T-helper 17 cell (primary cell): ENCODE data around the gene PKNOX2. TPM values are rescaled to one million over a fixed set of nuclear protein-coding genes. Genes with fewer than 3 reads are reported as not detected.

ENCODE experiments used
- ATAC-seq: fragments of 150-1000 bp; cut with Tn5 transposase; 2 replicates; pipeline ENCODE4 v1.10.0; 2021; ENCODE audit warnings: mild to moderate bottlenecking, moderate library complexity
- DNase-seq, 3 donors: peaks; one replicate each; pipeline versions ENCODE4 v3.0.0 to v3.0.0-alpha.2; 2020 to 2021
- H3K9me3 ChIP-seq: one replicate; pipeline ENCODE4 v1.7.0; 2013; ENCODE audit warnings: low read length, mild to moderate bottlenecking; ENCODE audit not compliant: control insufficient read depth, poor library complexity, severe bottlenecking
- H3K27ac Mint-ChIP-seq: one replicate; pipeline ENCODE4 v1.8.0; 2022; ENCODE audit warnings: mild to moderate bottlenecking, moderate library complexity, mixed read lengths
- H3K27me3 Mint-ChIP-seq: one replicate; pipeline ENCODE4 v1.8.0; 2022; ENCODE audit warnings: mixed read lengths
- H3K36me3 Mint-ChIP-seq: one replicate; pipeline ENCODE4 v1.8.0; 2022; ENCODE audit warnings: low read depth, mixed read lengths
- H3K4me1 Mint-ChIP-seq: one replicate; pipeline ENCODE4 v1.8.0; 2022; ENCODE audit warnings: mild to moderate bottlenecking, mixed read lengths
- H3K4me3 Mint-ChIP-seq: one replicate; pipeline ENCODE4 v1.8.0; 2022; ENCODE audit warnings: mild to moderate bottlenecking, moderate library complexity, mixed read lengths
- total RNA-seq, 4 donors: library from RNA in 2 of 4; stranded (reverse) in 2 of 4; gene quantifications; one replicate each; pipeline ENCODE4 v1.2.3 and lab custom pipeline; 2022 to 2026

PKNOX2 gene
- total RNA-seq, 2 donors from 2014 or later = not detected

- H3K4me3 Mint-ChIP-seq = no peak overlapping the region
- peaks cover 2% of the 10 kb centered on the region for H3K36me3 Mint-ChIP-seq
- no peaks in the 10 kb centered on the region for H3K9me3 ChIP-seq
- peaks cover 31% of the 10 kb centered on the region for H3K27me3 Mint-ChIP-seq
- ATAC-seq = no peak
- no peak overlapping the region for H3K27ac Mint-ChIP-seq
- H3K4me1 Mint-ChIP-seq = no peaks in the 10 kb centered on the region
- no peak for DNase-seq
Measured at GRCh38 chr11:125244166-125244565, 79.6 kb downstream of the PKNOX2 start.

GRCh38 chr11:125245299-125245698 lies 80.7 kb downstream of the PKNOX2 start:
- peaks cover 31% of the 10 kb centered on the region for H3K27me3 Mint-ChIP-seq
- no peak for ATAC-seq
- H3K27ac Mint-ChIP-seq = no peak overlapping the region

GRCh38 chr11:125247431-125247830 lies 82.9 kb downstream of the PKNOX2 start:
- ATAC-seq = no peak
- Mint-ChIP-seq H3K4me3 (no peak overlapping the region), H3K36me3 (peaks cover 2% of the 10 kb centered on the region), H3K27me3 (peaks cover 44% of the 10 kb centered on the region), H3K4me1 (peaks cover 4% of the 10 kb centered on the region), H3K27ac (no peak overlapping the region)
- no peak for DNase-seq
- H3K9me3 ChIP-seq = no peaks in the 10 kb centered on the region

More at GRCh38 chr11:125245299-125245698, 80.7 kb downstream of the PKNOX2 start:
- H3K4me1 Mint-ChIP-seq = no peaks in the 10 kb centered on the region
- H3K36me3 Mint-ChIP-seq = peaks cover 2% of the 10 kb centered on the region
- H3K4me3 Mint-ChIP-seq = no peak overlapping the region
- DNase-seq = no peak
- no peaks in the 10 kb centered on the region for H3K9me3 ChIP-seq

GRCh38 chr11:125250318-125251213 lies 86.0 kb downstream of the PKNOX2 start:
- DNase-seq (no peak), ATAC-seq (no peak)
- H3K36me3 Mint-ChIP-seq = peaks cover 2% of the 10 kb centered on the region
- H3K4me3 Mint-ChIP-seq = no peak overlapping the region
- peaks cover 52% of the 10 kb centered on the region for H3K27me3 Mint-ChIP-seq
- H3K9me3 ChIP-seq = no peaks in the 10 kb centered on the region
- H3K27ac Mint-ChIP-seq = no peak overlapping the region
- H3K4me1 Mint-ChIP-seq = peaks cover 4% of the 10 kb centered on the region

GRCh38 chr11:125251214-125251545 lies 86.6 kb downstream of the PKNOX2 start:
- H3K4me3 Mint-ChIP-seq = no peak overlapping the region
- H3K27me3 Mint-ChIP-seq = peaks cover 52% of the 10 kb centered on the region
- H3K36me3 Mint-ChIP-seq = peaks cover 2% of the 10 kb centered on the region
- no peak for ATAC-seq
- H3K4me1 Mint-ChIP-seq = peaks cover 4% of the 10 kb centered on the region
- no peak for DNase-seq
- H3K27ac Mint-ChIP-seq = no peak overlapping the region
- H3K9me3 ChIP-seq = no peaks in the 10 kb centered on the region

- H3K4me3 Mint-ChIP-seq = no peak overlapping the region
Measured at GRCh38 chr11:125251956-125252355, 87.4 kb downstream of the PKNOX2 start.

GRCh38 chr11:125253289-125253688 lies 88.7 kb downstream of the PKNOX2 start:
- no peak for DNase-seq
- Mint-ChIP-seq H3K27ac (no peak overlapping the region), H3K4me3 (no peak overlapping the region), H3K36me3 (no peaks in the 10 kb centered on the region), H3K27me3 (peaks cover 56% of the 10 kb centered on the region), H3K4me1 (peaks cover 7% of the 10 kb centered on the region)
- H3K9me3 ChIP-seq = no peaks in the 10 kb centered on the region
- ATAC-seq = no peak

More at GRCh38 chr11:125251956-125252355, 87.4 kb downstream of the PKNOX2 start:
- Mint-ChIP-seq H3K27me3 (peaks cover 54% of the 10 kb centered on the region), H3K36me3 (peaks cover 2% of the 10 kb centered on the region), H3K27ac (no peak overlapping the region), H3K4me1 (peaks cover 7% of the 10 kb centered on the region)
- H3K9me3 ChIP-seq = no peaks in the 10 kb centered on the region
- no peak for DNase-seq
- ATAC-seq = no peak

GRCh38 chr11:125253795-125254525 lies 89.4 kb downstream of the PKNOX2 start:
- no peaks in the 10 kb centered on the region for H3K9me3 ChIP-seq
- DNase-seq (no peak), ATAC-seq (no peak)
- Mint-ChIP-seq H3K4me3 (no peak overlapping the region), H3K36me3 (no peaks in the 10 kb centered on the region), H3K4me1 (peaks cover 7% of the 10 kb centered on the region), H3K27ac (no peak overlapping the region), H3K27me3 (peaks cover 58% of the 10 kb centered on the region)

GRCh38 chr11:125256541-125257189 lies 92.1 kb downstream of the PKNOX2 start:
- ATAC-seq (no peak), DNase-seq (no peak)
- Mint-ChIP-seq H3K27ac (no peak overlapping the region), H3K4me1 (peaks cover 7% of the 10 kb centered on the region), H3K36me3 (no peaks in the 10 kb centered on the region), H3K27me3 (peaks cover 58% of the 10 kb centered on the region), H3K4me3 (no peak overlapping the region)
- H3K9me3 ChIP-seq = no peaks in the 10 kb centered on the region

GRCh38 chr11:125257190-125257579 lies 92.6 kb downstream of the PKNOX2 start:
- Mint-ChIP-seq H3K27ac (no peak overlapping the region), H3K4me3 (no peak overlapping the region), H3K4me1 (peaks cover 6% of the 10 kb centered on the region), H3K36me3 (peaks cover 3% of the 10 kb centered on the region), H3K27me3 (peaks cover 58% of the 10 kb centered on the region)
- H3K9me3 ChIP-seq = no peaks in the 10 kb centered on the region
- ATAC-seq (no peak), DNase-seq (no peak)

GRCh38 chr11:125257751-125258150 lies 93.2 kb downstream of the PKNOX2 start:
- H3K27ac Mint-ChIP-seq = no peak overlapping the region
- H3K4me3 Mint-ChIP-seq = no peak overlapping the region
- H3K4me1 Mint-ChIP-seq = peaks cover 9% of the 10 kb centered on the region
- peaks cover 4% of the 10 kb centered on the region for H3K36me3 Mint-ChIP-seq
- H3K9me3 ChIP-seq = no peaks in the 10 kb centered on the region
- DNase-seq = no peak
- no peak for ATAC-seq
- peaks cover 60% of the 10 kb centered on the region for H3K27me3 Mint-ChIP-seq

GRCh38 chr11:125258291-125259032 lies 93.9 kb downstream of the PKNOX2 start:
- ATAC-seq = no peak

GRCh38 chr11:125261588-125261987 lies 97.0 kb downstream of the PKNOX2 start:
- Mint-ChIP-seq H3K36me3 (peaks cover 8% of the 10 kb centered on the region), H3K4me3 (no peak overlapping the region), H3K27ac (no peak overlapping the region), H3K4me1 (peaks cover 12% of the 10 kb centered on the region), H3K27me3 (peaks cover 71% of the 10 kb centered on the region)
- DNase-seq = no peak
- ATAC-seq = no peak
- no peaks in the 10 kb centered on the region for H3K9me3 ChIP-seq

More at GRCh38 chr11:125258291-125259032, 93.9 kb downstream of the PKNOX2 start:
- no peak overlapping the region for H3K4me3 Mint-ChIP-seq
- H3K36me3 Mint-ChIP-seq = peaks cover 5% of the 10 kb centered on the region
- H3K27ac Mint-ChIP-seq = no peak overlapping the region
- H3K4me1 Mint-ChIP-seq = peaks cover 10% of the 10 kb centered on the region
- no peak for DNase-seq
- H3K27me3 Mint-ChIP-seq = peaks cover 67% of the 10 kb centered on the region
- no peaks in the 10 kb centered on the region for H3K9me3 ChIP-seq
